Fibroblast of lung (primary cell): ENCODE results near the gene UNCX. TPM values are rescaled to one million over a fixed set of nuclear protein-coding genes. Genes with fewer than 3 reads are reported as not detected.

Experiments
- DNase-seq, 2 donors: peaks; one replicate each; pipeline versions ENCODE4 v3.0.0 to v3.0.0-alpha.2; 2010; ENCODE audit warnings: low read depth in 2 of 2
- H2AFZ ChIP-seq: 2 replicates; pipeline ENCODE4 v1.5.1; 2012; ENCODE audit warnings: low read length, control low read depth, inconsistent platforms
- H3K27ac ChIP-seq: 2 replicates; pipeline ENCODE4 v1.5.1; 2011; ENCODE audit warnings: low read length, control low read depth; ENCODE audit not compliant: insufficient read depth
- H3K27me3 ChIP-seq: 2 replicates; pipeline ENCODE4 v1.5.1; 2011; ENCODE audit warnings: mild to moderate bottlenecking, low read length; ENCODE audit not compliant: control insufficient read depth, insufficient read depth
- H3K36me3 ChIP-seq: 2 replicates; pipeline ENCODE4 v1.5.1; 2011; ENCODE audit warnings: low read length; ENCODE audit not compliant: control insufficient read depth, insufficient read depth
- H3K4me1 ChIP-seq: 2 replicates; pipeline ENCODE4 v1.5.1; 2011; ENCODE audit warnings: low read length; ENCODE audit not compliant: control insufficient read depth, insufficient read depth; ENCODE audit errors: extremely low read depth
- H3K4me2 ChIP-seq: 2 replicates; pipeline ENCODE4 v1.5.1; 2011; ENCODE audit warnings: low read length, control low read depth; ENCODE audit not compliant: insufficient read depth; ENCODE audit errors: extremely low read depth
- H3K4me3 ChIP-seq, 4 experiments: fragments of 200-600 bp in 1 of 4; sonication (generic) in 1 of 4; replicated peaks in 1 of 4; 2 replicates each; pipeline ENCODE4 v1.5.1; 2011 to 2016; ENCODE audit warnings: low read length in 4 of 4, low read depth in 3 of 4, mild to moderate bottlenecking in 3 of 4, control low read depth in 2 of 4, inconsistent platforms in 1 of 4, mixed read lengths in 1 of 4; ENCODE audit not compliant: insufficient read depth in 1 of 4; ENCODE audit errors: control extremely low read depth in 1 of 4
- H3K79me2 ChIP-seq: 2 replicates; pipeline ENCODE4 v1.5.1; 2012; ENCODE audit warnings: mild to moderate bottlenecking, low read length, inconsistent platforms; ENCODE audit not compliant: control insufficient read depth, insufficient read depth
- H3K9ac ChIP-seq: 2 replicates; pipeline ENCODE4 v1.5.1; 2011; ENCODE audit warnings: mild to moderate bottlenecking, low read length, control low read depth; ENCODE audit not compliant: insufficient read depth
- H3K9me3 ChIP-seq: 2 replicates; pipeline ENCODE4 v1.5.1; 2012; ENCODE audit warnings: low read depth, low read length; ENCODE audit not compliant: control insufficient read depth, insufficient read depth
- H4K20me1 ChIP-seq: 2 replicates; pipeline ENCODE4 v1.5.1; 2011; ENCODE audit warnings: low read length; ENCODE audit not compliant: control insufficient read depth, insufficient read depth; ENCODE audit errors: extremely low read depth
- EZH2 ChIP-seq: IDR thresholded peaks from 2 replicates; pipeline ENCODE4 v1.5.1; 2012; ENCODE audit warnings: low read length, control low read depth, mild to moderate bottlenecking; ENCODE audit errors: missing control alignments
- polyA plus RNA-seq, 2 donors: library from polyadenylated mRNA; depleted of rRNA in 1 of 2; stranded (reverse) in 1 of 2; unstranded in 1 of 2; fragments of >200 nt; gene quantifications; 2 replicates each; pipeline ENCODE4 v1.2.1, GENCODE V29; 2011 to 2012; ENCODE audit warnings: missing spikeins in 1 of 2
- total RNA-seq: library from RNA; depleted of rRNA; stranded (reverse); fragments of >200 nt; gene quantifications from 2 replicates; pipeline ENCODE4 v1.2.1, GENCODE V29; 2014
- TF ChIP-seq, protein P1 (sequence below), 2 donors: IDR thresholded peaks in 1 of 2; conservative IDR thresholded peaks in 1 of 2; 1 replicate in 1 of 2; 2 replicates in 1 of 2; pipeline ENCODE4 v1.5.1; 2011 to 2012; ENCODE audit warnings: low read length in 2 of 2, control low read depth in 1 of 2, inconsistent platforms in 1 of 2, low read depth in 1 of 2, mild to moderate bottlenecking in 1 of 2

UNCX gene
- total and polyA plus RNA-seq, 2 donors (not counting 1 experiment from before 2014, with no cell fraction given): not detected

DNA sequence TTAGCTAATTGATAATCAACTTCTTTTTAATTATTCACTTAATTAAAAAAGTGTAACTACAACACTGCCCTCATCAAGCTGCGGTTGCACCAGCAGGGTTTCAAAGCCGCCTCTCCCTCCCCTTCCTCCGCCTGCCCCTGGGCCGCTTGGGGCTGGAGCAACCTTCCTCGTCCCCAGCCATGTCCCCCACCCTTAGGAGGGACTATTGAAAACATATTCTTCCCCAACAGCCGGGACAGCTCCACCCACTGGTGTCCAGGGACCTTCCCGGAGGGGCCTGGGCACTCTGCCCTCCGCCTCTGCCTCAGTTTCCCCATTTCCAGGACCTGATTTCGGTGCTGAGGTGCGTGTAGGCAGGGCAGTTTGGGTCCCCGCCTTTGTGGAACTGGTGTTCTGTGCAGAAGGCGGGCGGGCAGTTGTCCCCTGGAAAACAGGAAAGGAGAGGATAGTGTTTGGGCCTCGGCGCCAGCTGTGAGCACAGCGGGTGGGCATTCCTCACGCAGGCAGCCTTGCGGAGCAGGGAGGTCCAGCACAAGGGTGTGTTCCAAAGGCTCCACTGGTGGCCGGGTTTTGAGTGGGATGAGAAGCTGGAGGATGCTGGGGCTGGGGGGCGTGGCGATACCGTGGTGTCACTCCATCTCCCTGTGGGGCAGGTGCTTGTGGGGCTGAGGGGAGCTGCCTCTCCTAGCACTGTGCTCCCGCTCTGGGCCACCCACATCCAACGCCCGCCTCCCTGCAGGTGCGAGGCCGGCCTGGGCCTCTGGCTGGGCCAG, 15.7 kb downstream of the UNCX start:
- Histone ChIP-seq H3K4me2 (no peak overlapping the region), H3K4me3 (no peak overlapping the region), H2AFZ (no peak overlapping the region), H3K9me3 (no peaks in the 10 kb centered on the region), H3K36me3 (no peaks in the 10 kb centered on the region), H3K79me2 (no peaks in the 10 kb centered on the region), H3K27me3 (peaks cover 58% of the 10 kb centered on the region), H3K9ac (no peak overlapping the region), H4K20me1 (no peaks in the 10 kb centered on the region), H3K27ac (no peak overlapping the region), H3K4me1 (no peaks in the 10 kb centered on the region)
- DNase-seq: no peak
- TF ChIP-seq, protein P1, sequence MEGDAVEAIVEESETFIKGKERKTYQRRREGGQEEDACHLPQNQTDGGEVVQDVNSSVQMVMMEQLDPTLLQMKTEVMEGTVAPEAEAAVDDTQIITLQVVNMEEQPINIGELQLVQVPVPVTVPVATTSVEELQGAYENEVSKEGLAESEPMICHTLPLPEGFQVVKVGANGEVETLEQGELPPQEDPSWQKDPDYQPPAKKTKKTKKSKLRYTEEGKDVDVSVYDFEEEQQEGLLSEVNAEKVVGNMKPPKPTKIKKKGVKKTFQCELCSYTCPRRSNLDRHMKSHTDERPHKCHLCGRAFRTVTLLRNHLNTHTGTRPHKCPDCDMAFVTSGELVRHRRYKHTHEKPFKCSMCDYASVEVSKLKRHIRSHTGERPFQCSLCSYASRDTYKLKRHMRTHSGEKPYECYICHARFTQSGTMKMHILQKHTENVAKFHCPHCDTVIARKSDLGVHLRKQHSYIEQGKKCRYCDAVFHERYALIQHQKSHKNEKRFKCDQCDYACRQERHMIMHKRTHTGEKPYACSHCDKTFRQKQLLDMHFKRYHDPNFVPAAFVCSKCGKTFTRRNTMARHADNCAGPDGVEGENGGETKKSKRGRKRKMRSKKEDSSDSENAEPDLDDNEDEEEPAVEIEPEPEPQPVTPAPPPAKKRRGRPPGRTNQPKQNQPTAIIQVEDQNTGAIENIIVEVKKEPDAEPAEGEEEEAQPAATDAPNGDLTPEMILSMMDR (conservative IDR thresholded peaks at IDR 0.05 in 1 of 2, IDR thresholded peaks at IDR 0.05 in 1 of 2; ENCODE audit: low read depth in 1 of 2, low read length in 2 of 2): no peak
- TF ChIP-seq EZH2: peak; percentile 99

DNA sequence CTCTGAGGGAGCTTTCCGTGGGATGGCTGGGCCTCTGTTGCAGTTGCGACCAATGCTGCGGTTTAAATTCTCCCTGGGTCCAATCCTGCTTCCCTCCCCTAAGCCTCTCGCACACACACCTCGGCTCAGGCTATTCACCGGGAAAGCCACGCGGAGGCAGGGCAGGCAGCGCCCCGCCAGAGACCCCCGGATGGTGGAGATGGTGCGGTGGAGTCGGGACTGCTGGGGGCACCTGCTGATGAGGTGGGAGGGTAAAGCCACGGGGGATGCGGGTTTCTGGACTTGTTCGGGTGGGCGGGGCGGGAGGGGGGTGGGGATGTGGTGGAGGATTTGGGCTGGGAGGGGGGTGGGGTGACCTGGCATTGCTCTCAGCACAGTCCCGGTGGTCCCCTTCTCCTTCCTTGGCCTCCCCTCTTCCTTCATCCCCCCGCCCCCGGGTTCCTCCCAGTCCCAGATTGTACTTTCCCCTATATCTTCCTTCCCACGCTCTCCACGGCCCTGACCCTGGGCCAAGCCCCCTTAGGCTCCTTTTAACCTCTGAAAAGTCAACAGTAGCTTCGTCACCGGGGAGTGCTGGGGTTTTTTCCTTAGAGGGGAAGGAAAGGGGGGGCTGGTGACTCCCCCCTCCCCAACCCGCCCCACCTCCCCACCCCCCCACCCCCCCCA, 16.4 kb downstream of the UNCX start:
- no peak overlapping the region for H3K4me3 ChIP-seq
- DNase-seq: no peak

DNA sequence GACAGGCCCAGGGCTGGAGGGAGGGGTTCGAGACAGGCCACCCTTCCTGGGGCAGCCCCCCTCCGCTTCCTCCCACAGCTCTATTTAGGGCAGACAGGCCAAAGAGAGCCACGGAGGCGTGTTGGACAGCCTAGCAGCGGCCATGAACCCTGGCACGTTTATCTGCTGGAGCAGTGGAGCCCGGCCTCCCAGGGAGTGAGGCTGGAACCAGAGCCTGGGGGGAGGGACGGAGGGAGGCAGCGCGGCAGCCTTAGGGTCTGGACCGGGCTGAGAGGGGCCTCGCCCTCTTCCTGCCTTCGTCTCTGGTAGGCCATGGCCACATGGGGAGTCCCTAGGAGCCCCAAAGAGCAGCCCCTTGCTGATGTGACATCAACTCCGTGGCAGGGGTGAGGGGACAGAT, 17.1 kb downstream of the UNCX start:
- Histone ChIP-seq H3K36me3 (no peaks in the 10 kb centered on the region), H3K4me2 (no peak overlapping the region), H3K79me2 (no peaks in the 10 kb centered on the region), H2AFZ (no peak overlapping the region), H3K9me3 (no peaks in the 10 kb centered on the region), H3K27me3 (peaks cover 51% of the 10 kb centered on the region), H4K20me1 (no peaks in the 10 kb centered on the region), H3K9ac (no peak overlapping the region), H3K4me3 (no peak overlapping the region), H3K4me1 (no peaks in the 10 kb centered on the region), H3K27ac (no peak overlapping the region)
- TF ChIP-seq, protein P1 (conservative IDR thresholded peaks at IDR 0.05 in 1 of 2, IDR thresholded peaks at IDR 0.05 in 1 of 2; ENCODE audit: low read depth in 1 of 2, low read length in 2 of 2): no peak
- no peak for TF ChIP-seq EZH2
- no peak for DNase-seq

More for the DNA sequence above, 16.4 kb downstream of the UNCX start:
- no peaks in the 10 kb centered on the region for H3K9me3 ChIP-seq
- H3K9ac ChIP-seq: no peak overlapping the region
- no peaks in the 10 kb centered on the region for H4K20me1 ChIP-seq
- H3K4me1 ChIP-seq: no peaks in the 10 kb centered on the region
- H3K27ac ChIP-seq: no peak overlapping the region
- no peaks in the 10 kb centered on the region for H3K36me3 ChIP-seq
- TF ChIP-seq, protein P1 (conservative IDR thresholded peaks at IDR 0.05 in 1 of 2, IDR thresholded peaks at IDR 0.05 in 1 of 2; ENCODE audit: low read depth in 1 of 2, low read length in 2 of 2): no peak
- no peak for TF ChIP-seq EZH2
- no peak overlapping the region for H2AFZ ChIP-seq
- H3K4me2 ChIP-seq: no peak overlapping the region
- H3K79me2 ChIP-seq: no peaks in the 10 kb centered on the region
- H3K27me3 ChIP-seq: peaks cover 50% of the 10 kb centered on the region
